Aorta (tissue), 5 donors: ENCODE data around the gene RACGAP1. TPM values are rescaled to one million over a fixed set of nuclear protein-coding genes. Genes with fewer than 3 reads are reported as not detected.

Source experiments
- ATAC-seq: fragments of 200-7000 bp; cut with Tn5 transposase; one replicate; pipeline ENCODE4 v1.9.1; 2022; ENCODE audit warnings: moderate library complexity; ENCODE audit not compliant: low FRiP score
- DNase-seq, 2 donors: peaks; one replicate each; pipeline ENCODE4 v3.0.0-alpha.2; 2020
- H3K27ac ChIP-seq, 2 donors: one replicate each; pipeline ENCODE4 v1.5.1; 2013; ENCODE audit warnings: low read length in 2 of 2, mild to moderate bottlenecking in 2 of 2, moderate library complexity in 2 of 2, control low read depth in 1 of 2, inconsistent platforms in 1 of 2, low read depth in 1 of 2
- H3K27me3 ChIP-seq, 2 donors: one replicate each; pipeline ENCODE4 v1.6.1; 2013; ENCODE audit warnings: control low read depth in 1 of 2, low read length in 1 of 2, mild to moderate bottlenecking in 1 of 2, moderate library complexity in 1 of 2; ENCODE audit not compliant: insufficient read depth in 2 of 2, control insufficient read depth in 1 of 2
- H3K36me3 ChIP-seq, 2 donors: one replicate each; pipeline ENCODE4 v1.6.1; 2013; ENCODE audit warnings: control low read depth in 1 of 2, low read length in 1 of 2, mild to moderate bottlenecking in 1 of 2; ENCODE audit not compliant: insufficient read depth in 2 of 2, control insufficient read depth in 1 of 2
- H3K4me1 ChIP-seq, 2 donors: one replicate each; pipeline ENCODE4 v1.6.1; 2013; ENCODE audit warnings: low read length in 2 of 2, control low read depth in 1 of 2, mild to moderate bottlenecking in 1 of 2, moderate library complexity in 1 of 2; ENCODE audit not compliant: insufficient read depth in 2 of 2, control insufficient read depth in 1 of 2
- H3K4me3 ChIP-seq, 2 donors: one replicate each; pipeline ENCODE4 v1.5.1; 2013; ENCODE audit warnings: low read length in 2 of 2, control low read depth in 1 of 2, mild to moderate bottlenecking in 1 of 2
- H3K9me3 ChIP-seq: one replicate; pipeline ENCODE4 v1.6.1; 2013; ENCODE audit warnings: mild to moderate bottlenecking, low read length; ENCODE audit not compliant: control insufficient read depth
- WGBS, 2 donors: extraction: QIAGEN DNeasy Blood & Tissue Kit; methylation state at CpG; one replicate each; pipeline ENCODE4 v1.1.7; 2013; 5-methylcytosine and 5-hydroxymethylcytosine counted together
- intact Hi-C, 2 donors: fragments of 100-400 bp; cut with DNase I; formaldehyde crosslinking; loops; one replicate each; pipeline versions ENCODE4 v1.14.2 to v1.15.0; 2022
- polyA plus RNA-seq, 2 donors: library from polyadenylated mRNA; stranded (reverse); fragments of 200-250 nt; gene quantifications; one replicate each; pipeline ENCODE4 v1.2.3, GENCODE V29; 2013
- total RNA-seq, 2 donors: library from RNA; stranded (reverse); fragmentation: NEBNext Ultra II Directional; extraction: Animal tissue kit (Norgen Biotek cat#: 25700); gene quantifications; one replicate each; pipeline ENCODE4 v1.2.1, GENCODE V29; 2021
- donor health status: healthy with polysubstance abuse.
- donor health status: Bipolar disorder and iron deficiency.
- donor health status: DM: no; HTN: no; CAD: no.
- donor health status: DM: no; HTN: no; CAD: no.
- donor health status: DM: yes; HTN: yes; CAD: no.

The RACGAP1 gene
- total and polyA plus RNA-seq, 4 donors, result 4.6 to 10.1 (median 8.0) TPM

GRCh38 chr12:49974231-49974675 is 51.0 kb downstream of the RACGAP1 start:
- no peak overlapping the region for H3K27ac ChIP-seq
- no peaks in the 10 kb centered on the region for H3K36me3 ChIP-seq
- WGBS, 2 donors, result 34 to 36% methylated on average over 15 of the region's 15 CpGs
- intact Hi-C loops, result no loop called here
- no peaks in the 10 kb centered on the region for H3K9me3 ChIP-seq
- ATAC-seq, result peak; percentile 74
- DNase-seq, result peak; percentile 85 to 87
- H3K27me3 ChIP-seq, result no peaks in the 10 kb centered on the region
- no peak overlapping the region for H3K4me3 ChIP-seq
- no peaks in the 10 kb centered on the region for H3K4me1 ChIP-seq

GRCh38 chr12:49973361-49973830 is 51.9 kb downstream of the RACGAP1 start:
- ATAC-seq (no peak), DNase-seq (peak; percentile 48 to 57)
- WGBS, 2 donors, result 77 to 80% methylated on average over 19 of the region's 19 CpGs
- no peaks in the 10 kb centered on the region for H3K36me3 ChIP-seq
- H3K27ac ChIP-seq, result no peak overlapping the region
- no peaks in the 10 kb centered on the region for H3K9me3 ChIP-seq
- no peaks in the 10 kb centered on the region for H3K4me1 ChIP-seq
- no peak overlapping the region for H3K4me3 ChIP-seq
- H3K27me3 ChIP-seq, result no peaks in the 10 kb centered on the region
- intact Hi-C loops, result no loop called here

- H3K9me3 ChIP-seq, result no peaks in the 10 kb centered on the region
- intact Hi-C loops, result no loop called here
- no peak within 1 kb of the TSS for H3K27ac ChIP-seq
- DNase-seq (peak; percentile 50 to 75), ATAC-seq (no peak)
- no peaks in the 10 kb centered on the region for H3K36me3 ChIP-seq
- no peaks in the 10 kb centered on the region for H3K27me3 ChIP-seq
- 57 to 59% methylated on average over 18 of the region's 18 CpGs for WGBS, 2 donors
- no peaks in the 10 kb centered on the region for H3K4me1 ChIP-seq
- H3K4me3 ChIP-seq, result no peak within 1 kb of the TSS
These were observed 52.5 kb downstream of the RACGAP1 start, which contains the start of gene AQP6 for GRCh38 chr12:49972641-49973360. TSS of gene AQP6 (plus strand) at chr12:49972947. CDS start at chr12:49973174, 227 bp downstream.

- no peak for ATAC-seq
- no peaks in the 10 kb centered on the region for H3K4me1 ChIP-seq
- H3K4me3 ChIP-seq, result no peak overlapping the region
- DNase-seq, result peak in 1 of 2 donors; percentile 50
- H3K27me3 ChIP-seq, result no peaks in the 10 kb centered on the region
- H3K9me3 ChIP-seq, result no peaks in the 10 kb centered on the region
- no peaks in the 10 kb centered on the region for H3K36me3 ChIP-seq
- no peak overlapping the region for H3K27ac ChIP-seq
- WGBS, 2 donors, result 92 to 96% methylated on average over 9 of the region's 9 CpGs
- intact Hi-C loops, result no loop called here
These were observed 53.2 kb downstream of the RACGAP1 start for GRCh38 chr12:49972129-49972528.

- DNase-seq, result peak in 1 of 2 donors; percentile 42
- no peaks in the 10 kb centered on the region for H3K27me3 ChIP-seq
- no peaks in the 10 kb centered on the region for H3K9me3 ChIP-seq
- H3K4me3 ChIP-seq, result no peak overlapping the region
- no peaks in the 10 kb centered on the region for H3K36me3 ChIP-seq
- intact Hi-C loops, result no loop called here
- 90 to 92% methylated on average over 6 of the region's 6 CpGs for WGBS, 2 donors
- H3K4me1 ChIP-seq, result no peaks in the 10 kb centered on the region
- ATAC-seq, result no peak
- no peak overlapping the region for H3K27ac ChIP-seq
These were observed 54.2 kb downstream of the RACGAP1 start for GRCh38 chr12:49971141-49971540.

- H3K9me3 ChIP-seq, result no peaks in the 10 kb centered on the region
- no peaks in the 10 kb centered on the region for H3K36me3 ChIP-seq
- DNase-seq (peak in 1 of 2 donors; percentile 68), ATAC-seq (no peak)
- 86 to 88% methylated on average over 10 of the region's 10 CpGs for WGBS, 2 donors
- H3K4me1 ChIP-seq, result no peaks in the 10 kb centered on the region
- H3K27me3 ChIP-seq, result no peaks in the 10 kb centered on the region
- H3K27ac ChIP-seq, result no peak overlapping the region
- intact Hi-C loops, result no loop called here
- H3K4me3 ChIP-seq, result no peak overlapping the region
These were observed 54.6 kb downstream of the RACGAP1 start for GRCh38 chr12:49970658-49971057.

GRCh38 chr12:49969651-49970429 is 55.5 kb downstream of the RACGAP1 start:
- no peaks in the 10 kb centered on the region for H3K27me3 ChIP-seq
- no peak for ATAC-seq
- H3K4me3 ChIP-seq, result no peak overlapping the region
- 91 to 95% methylated on average over 12 of the region's 12 CpGs for WGBS, 2 donors
- no peak overlapping the region for H3K27ac ChIP-seq
- peak in 1 of 2 donors; percentile 64 for DNase-seq
- no peaks in the 10 kb centered on the region for H3K9me3 ChIP-seq
- H3K36me3 ChIP-seq, result no peaks in the 10 kb centered on the region
- H3K4me1 ChIP-seq, result no peaks in the 10 kb centered on the region
- intact Hi-C loops, result loop anchor here (5.0 to 10.0 kb wide), 3 partner anchors 87 to 205 kb away; partner anchors contain the start of gene ASIC1 (in 1 of the 2)

- intact Hi-C loops, result loop anchor here (5.0 to 10.0 kb wide), 3 partner anchors 88 to 206 kb away; partner anchors contain the start of gene ASIC1 (in 1 of the 2)
- H3K9me3 ChIP-seq, result no peaks in the 10 kb centered on the region
- ATAC-seq (no peak), DNase-seq (peak in 1 of 2 donors; percentile 40)
- H3K4me3 ChIP-seq, result no peak overlapping the region
- no peak overlapping the region for H3K27ac ChIP-seq
- WGBS, 2 donors, result 82 to 84% methylated on average over 5 of the region's 5 CpGs
- no peaks in the 10 kb centered on the region for H3K4me1 ChIP-seq
- no peaks in the 10 kb centered on the region for H3K27me3 ChIP-seq
- no peaks in the 10 kb centered on the region for H3K36me3 ChIP-seq
These were observed 56.3 kb downstream of the RACGAP1 start for GRCh38 chr12:49969027-49969426.
